ENCODE data around the gene SGO1. TPM values are rescaled to one million over a fixed set of nuclear protein-coding genes. Genes with fewer than 3 reads are reported as not detected.

SGO1 gene
- total and polyA plus RNA-seq, 4 donors = 0.44 to 1.0 (median 0.83) TPM

DNA sequence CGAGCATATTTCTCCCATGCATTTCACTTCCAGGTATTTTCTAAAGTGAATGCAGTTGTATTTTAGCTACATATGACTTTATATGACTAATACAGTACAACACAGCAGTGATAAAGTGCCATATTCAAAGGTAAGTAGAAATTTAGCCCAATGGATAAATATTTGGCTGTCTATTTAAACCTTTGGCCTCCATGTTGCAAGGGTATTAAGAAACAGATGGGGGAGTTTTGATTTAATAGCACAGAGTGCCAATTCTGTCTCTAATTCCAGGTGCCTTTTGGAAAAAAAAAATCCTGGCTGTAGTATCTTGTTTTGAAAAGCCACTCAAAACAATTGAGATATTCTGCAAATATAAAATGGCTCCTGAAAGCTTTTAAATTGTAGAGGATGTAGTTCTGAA, 44.9 kb upstream of the SGO1 start:
- no peak overlapping the region for H3K27ac ChIP-seq (ENCODE audit: low read depth in 1 of 2, low read length in 1 of 2)
- TF ChIP-seq, protein P1, sequence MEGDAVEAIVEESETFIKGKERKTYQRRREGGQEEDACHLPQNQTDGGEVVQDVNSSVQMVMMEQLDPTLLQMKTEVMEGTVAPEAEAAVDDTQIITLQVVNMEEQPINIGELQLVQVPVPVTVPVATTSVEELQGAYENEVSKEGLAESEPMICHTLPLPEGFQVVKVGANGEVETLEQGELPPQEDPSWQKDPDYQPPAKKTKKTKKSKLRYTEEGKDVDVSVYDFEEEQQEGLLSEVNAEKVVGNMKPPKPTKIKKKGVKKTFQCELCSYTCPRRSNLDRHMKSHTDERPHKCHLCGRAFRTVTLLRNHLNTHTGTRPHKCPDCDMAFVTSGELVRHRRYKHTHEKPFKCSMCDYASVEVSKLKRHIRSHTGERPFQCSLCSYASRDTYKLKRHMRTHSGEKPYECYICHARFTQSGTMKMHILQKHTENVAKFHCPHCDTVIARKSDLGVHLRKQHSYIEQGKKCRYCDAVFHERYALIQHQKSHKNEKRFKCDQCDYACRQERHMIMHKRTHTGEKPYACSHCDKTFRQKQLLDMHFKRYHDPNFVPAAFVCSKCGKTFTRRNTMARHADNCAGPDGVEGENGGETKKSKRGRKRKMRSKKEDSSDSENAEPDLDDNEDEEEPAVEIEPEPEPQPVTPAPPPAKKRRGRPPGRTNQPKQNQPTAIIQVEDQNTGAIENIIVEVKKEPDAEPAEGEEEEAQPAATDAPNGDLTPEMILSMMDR (IDR thresholded peaks at IDR 0.05; ENCODE audit: control extremely low read depth, extremely low read depth) = no peak
- H3K4me3 ChIP-seq = no peak overlapping the region
- DNase-seq (no peak), ATAC-seq (ENCODE audit: insufficient read depth, low FRiP score) (no peak)
- 84 to 90% methylated on average over 1 of the region's 1 CpG for WGBS, 2 donors
- H3K9me3 ChIP-seq (ENCODE audit: control insufficient read depth in 4 of 4, insufficient read depth in 3 of 4, low read length in 3 of 4) = no peaks in the 10 kb centered on the region
- H3K27me3 ChIP-seq (ENCODE audit: control insufficient read depth in 3 of 3, insufficient read depth in 3 of 3, low read length in 2 of 3) = no peaks in the 10 kb centered on the region
- no peak overlapping the region for H3K9ac ChIP-seq (ENCODE audit: insufficient read depth in 1 of 2, low read length in 2 of 2)
- H3K4me1 ChIP-seq (ENCODE audit: control insufficient read depth in 5 of 5, insufficient read depth in 5 of 5, low read length in 5 of 5) = peaks cover 0 to 11% (median 0%) of the 10 kb centered on the region in 5 donors
- H3K36me3 ChIP-seq (ENCODE audit: control insufficient read depth in 4 of 4, insufficient read depth in 4 of 4, low read length in 4 of 4) = no peaks in the 10 kb centered on the region

DNA sequence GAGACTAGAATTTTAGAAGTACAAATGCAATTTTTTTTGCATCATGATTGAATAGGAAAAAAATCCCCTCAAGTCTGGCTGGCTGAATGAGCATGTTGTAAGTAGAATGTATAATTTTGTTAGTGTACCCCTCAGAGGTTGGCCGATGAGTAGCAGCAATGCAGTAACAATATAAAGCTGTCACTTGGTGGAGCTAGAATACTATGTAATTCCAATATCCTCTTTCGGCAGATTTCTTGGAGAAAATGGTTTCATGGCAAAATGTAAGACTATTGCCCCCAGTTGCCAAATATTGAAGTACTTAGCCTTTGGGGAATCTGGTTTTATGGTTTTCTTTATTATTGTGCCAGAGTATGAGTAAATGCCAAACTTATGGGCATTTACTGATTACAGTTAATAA, 39.8 kb upstream of the SGO1 start:
- no peak overlapping the region for H3K9ac ChIP-seq (ENCODE audit: insufficient read depth in 1 of 2, low read length in 2 of 2)
- no peak overlapping the region for H3K4me3 ChIP-seq
- no peaks in the 10 kb centered on the region for H3K36me3 ChIP-seq (ENCODE audit: control insufficient read depth in 4 of 4, insufficient read depth in 4 of 4, low read length in 4 of 4)
- H3K4me1 ChIP-seq (ENCODE audit: control insufficient read depth in 5 of 5, insufficient read depth in 5 of 5, low read length in 5 of 5) = no peaks in the 10 kb centered on the region
- DNase-seq (peak; percentile 16 to 88 (median 80)), ATAC-seq (ENCODE audit: insufficient read depth, low FRiP score) (no peak)
- no peak overlapping the region for H3K27ac ChIP-seq (ENCODE audit: low read depth in 1 of 2, low read length in 1 of 2)
- 39 to 42% methylated on average over 2 of the region's 2 CpGs for WGBS, 2 donors
- H3K9me3 ChIP-seq (ENCODE audit: control insufficient read depth in 4 of 4, insufficient read depth in 3 of 4, low read length in 3 of 4) = no peaks in the 10 kb centered on the region
- H3K27me3 ChIP-seq (ENCODE audit: control insufficient read depth in 3 of 3, insufficient read depth in 3 of 3, low read length in 2 of 3) = no peaks in the 10 kb centered on the region
- TF ChIP-seq, protein P1 (IDR thresholded peaks at IDR 0.05; ENCODE audit: control extremely low read depth, extremely low read depth) = no peak

DNA sequence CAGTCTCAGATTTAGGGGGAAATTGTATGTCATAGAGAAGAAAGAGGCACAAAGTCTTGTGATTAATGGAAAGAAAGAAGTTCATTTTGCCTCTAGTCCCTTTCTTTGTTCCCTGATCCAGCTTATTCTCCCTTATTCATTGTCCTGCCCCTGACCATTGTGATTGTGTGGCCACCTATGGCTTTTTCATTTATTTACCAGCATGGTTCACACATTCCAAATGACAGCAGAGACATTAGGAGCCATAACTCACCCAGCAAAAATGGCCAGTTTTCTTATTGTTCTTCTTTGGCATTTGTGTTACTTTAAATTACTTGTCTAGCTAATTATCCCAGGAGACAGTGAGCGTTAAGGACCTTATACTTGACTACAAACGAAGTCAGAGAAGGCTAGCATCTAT, 36.3 kb upstream of the SGO1 start:
- Histone ChIP-seq H3K36me3 (ENCODE audit: control insufficient read depth in 4 of 4, insufficient read depth in 4 of 4, low read length in 4 of 4) (no peaks in the 10 kb centered on the region), H3K27ac (ENCODE audit: low read depth in 1 of 2, low read length in 1 of 2) (no peak overlapping the region), H3K4me1 (ENCODE audit: control insufficient read depth in 5 of 5, insufficient read depth in 5 of 5, low read length in 5 of 5) (no peaks in the 10 kb centered on the region), H3K9me3 (ENCODE audit: control insufficient read depth in 4 of 4, insufficient read depth in 3 of 4, low read length in 3 of 4) (no peaks in the 10 kb centered on the region), H3K9ac (ENCODE audit: insufficient read depth in 1 of 2, low read length in 2 of 2) (no peak overlapping the region), H3K27me3 (ENCODE audit: control insufficient read depth in 3 of 3, insufficient read depth in 3 of 3, low read length in 2 of 3) (no peaks in the 10 kb centered on the region), H3K4me3 (no peak overlapping the region)
- 81 to 91% methylated on average over 2 of the region's 2 CpGs for WGBS, 2 donors
- ATAC-seq (ENCODE audit: insufficient read depth, low FRiP score) (no peak), DNase-seq (no peak)
- TF ChIP-seq, protein P1 (IDR thresholded peaks at IDR 0.05; ENCODE audit: control extremely low read depth, extremely low read depth) = no peak

DNA sequence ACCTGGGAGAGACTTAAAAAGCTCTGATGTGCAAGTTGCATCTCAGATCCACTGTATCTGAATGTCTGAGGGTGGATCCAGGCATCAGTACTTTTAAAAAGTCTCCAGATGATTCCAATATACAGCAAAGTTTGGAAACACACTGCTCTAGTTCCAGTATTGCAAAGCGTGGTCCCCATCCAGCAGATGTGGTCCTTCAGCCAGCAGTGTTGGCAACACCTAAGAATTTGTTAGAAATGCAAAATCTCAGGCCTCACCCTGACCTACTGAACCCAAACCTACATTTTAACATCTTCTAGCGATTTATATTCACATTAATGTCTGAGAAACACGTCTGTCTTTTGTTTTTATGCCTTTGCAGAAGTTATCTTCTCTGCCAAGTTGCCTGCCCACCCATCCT, 32.2 kb upstream of the SGO1 start:
- Histone ChIP-seq H3K27ac (ENCODE audit: low read depth in 1 of 2, low read length in 1 of 2) (no peak overlapping the region), H3K36me3 (ENCODE audit: control insufficient read depth in 4 of 4, insufficient read depth in 4 of 4, low read length in 4 of 4) (no peaks in the 10 kb centered on the region), H3K9me3 (ENCODE audit: control insufficient read depth in 4 of 4, insufficient read depth in 3 of 4, low read length in 3 of 4) (no peaks in the 10 kb centered on the region), H3K9ac (ENCODE audit: insufficient read depth in 1 of 2, low read length in 2 of 2) (no peak overlapping the region), H3K27me3 (ENCODE audit: control insufficient read depth in 3 of 3, insufficient read depth in 3 of 3, low read length in 2 of 3) (no peaks in the 10 kb centered on the region), H3K4me1 (ENCODE audit: control insufficient read depth in 5 of 5, insufficient read depth in 5 of 5, low read length in 5 of 5) (no peaks in the 10 kb centered on the region), H3K4me3 (no peak overlapping the region)
- TF ChIP-seq, protein P1 (IDR thresholded peaks at IDR 0.05; ENCODE audit: control extremely low read depth, extremely low read depth) = no peak
- ATAC-seq (ENCODE audit: insufficient read depth, low FRiP score) = no peak
- 60 to 68% methylated on average over 3 of the region's 3 CpGs for WGBS, 2 donors
- no peak for DNase-seq

All from lung (tissue), 12 donors.